ENCODE data around the gene ENPP3.
"Not testable (repeated sequence)": the region's sequence is repeated elsewhere in the genome, so short reads cannot be mapped to it uniquely, and the experiment has no call there.

The ENPP3 gene

DNA sequence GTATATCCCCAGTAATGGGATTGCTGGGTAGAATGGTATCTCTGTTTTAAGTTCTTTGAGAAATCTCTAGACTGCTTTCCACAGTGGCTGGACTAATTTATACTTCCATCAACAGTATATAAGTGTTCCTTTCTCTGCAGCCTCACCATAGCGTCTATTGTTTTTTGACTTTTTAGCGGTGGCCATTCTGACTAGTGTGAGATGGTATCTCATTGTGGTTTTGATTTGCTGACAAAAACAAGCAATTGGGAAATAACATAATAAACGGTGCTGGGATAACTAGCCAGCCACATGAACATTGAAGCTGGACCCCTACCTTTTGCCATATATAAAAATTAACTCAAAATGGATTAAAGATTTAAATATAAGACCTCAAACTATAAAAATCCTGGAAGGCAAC lies 49.9 kb downstream of the ENPP3 start:
- peak; percentile 17 for DNase-seq (ENCODE audit: low read depth)

DNA sequence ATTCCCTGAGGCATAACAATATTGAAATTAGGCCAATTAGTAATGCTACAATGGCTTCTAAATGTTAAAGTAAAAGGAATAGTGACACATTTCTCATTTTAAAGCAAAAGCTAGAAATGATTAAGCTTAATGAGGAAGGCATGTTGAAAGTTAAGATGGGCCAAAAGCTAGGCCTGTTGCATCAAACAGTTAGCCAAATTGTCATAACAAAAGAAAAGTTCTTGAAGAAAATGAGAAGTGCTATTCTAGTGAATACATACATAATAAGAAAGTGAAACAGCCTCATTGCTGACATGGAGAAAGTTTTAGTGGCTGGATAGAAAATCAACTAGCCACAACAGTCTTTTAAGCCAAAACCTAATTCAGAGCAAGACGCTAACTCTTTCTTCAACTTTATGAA lies 51.2 kb downstream of the ENPP3 start:
- no peak for DNase-seq (ENCODE audit: low read depth)

DNA sequence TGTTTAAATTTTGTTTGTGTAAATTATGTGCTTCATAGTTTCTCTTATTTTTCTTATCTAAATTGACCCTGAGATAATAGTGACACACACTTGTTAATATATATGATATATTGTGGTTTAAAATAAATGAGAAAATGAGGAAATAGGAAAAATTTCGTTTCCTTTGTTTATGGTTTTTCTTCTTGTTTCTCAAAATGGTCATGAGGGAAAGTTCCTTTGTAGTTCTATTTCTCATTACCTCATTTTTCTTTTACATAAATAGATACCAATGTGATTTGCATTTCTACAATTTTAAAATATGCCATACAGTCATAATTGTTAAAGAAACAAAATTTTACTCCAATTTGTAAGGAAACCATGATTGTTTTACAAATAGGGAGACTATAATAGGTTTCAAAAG lies 54.9 kb downstream of the ENPP3 start:
- no peak for DNase-seq (ENCODE audit: low read depth)

DNA sequence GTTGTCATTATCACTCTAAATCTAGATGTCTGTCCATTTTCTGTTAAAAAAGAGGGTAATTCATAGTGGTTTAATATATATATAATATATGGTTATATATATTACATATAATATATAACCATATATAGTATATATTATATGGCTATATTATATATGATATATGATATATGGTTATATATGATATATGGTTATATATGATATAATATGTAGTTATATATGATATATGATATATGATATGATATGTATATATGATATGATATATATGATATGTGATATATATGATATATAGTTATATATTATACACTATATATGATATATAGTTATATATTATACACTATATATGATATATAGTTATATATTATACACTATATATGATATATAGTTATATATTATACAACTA lies 55.5 kb downstream of the ENPP3 start:
- DNase-seq (ENCODE audit: low read depth), result no peak

DNA sequence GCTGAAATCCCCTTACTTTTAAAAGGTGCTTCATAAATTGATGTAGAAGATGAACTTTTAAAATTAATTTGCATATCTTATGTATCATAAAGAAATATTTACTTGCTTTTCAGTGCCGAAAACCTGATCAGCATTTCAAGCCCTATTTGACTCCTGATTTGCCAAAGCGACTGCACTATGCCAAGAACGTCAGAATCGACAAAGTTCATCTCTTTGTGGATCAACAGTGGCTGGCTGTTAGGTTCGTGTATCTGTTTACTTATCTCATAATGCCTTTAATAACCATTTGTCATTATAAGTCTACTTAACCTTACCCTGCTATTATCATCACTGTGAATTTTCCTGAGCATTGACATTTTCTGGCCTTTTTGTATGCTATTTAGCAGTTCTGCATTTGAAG lies 56.3 kb downstream of the ENPP3 start:
- no peak for DNase-seq (ENCODE audit: low read depth)

DNA sequence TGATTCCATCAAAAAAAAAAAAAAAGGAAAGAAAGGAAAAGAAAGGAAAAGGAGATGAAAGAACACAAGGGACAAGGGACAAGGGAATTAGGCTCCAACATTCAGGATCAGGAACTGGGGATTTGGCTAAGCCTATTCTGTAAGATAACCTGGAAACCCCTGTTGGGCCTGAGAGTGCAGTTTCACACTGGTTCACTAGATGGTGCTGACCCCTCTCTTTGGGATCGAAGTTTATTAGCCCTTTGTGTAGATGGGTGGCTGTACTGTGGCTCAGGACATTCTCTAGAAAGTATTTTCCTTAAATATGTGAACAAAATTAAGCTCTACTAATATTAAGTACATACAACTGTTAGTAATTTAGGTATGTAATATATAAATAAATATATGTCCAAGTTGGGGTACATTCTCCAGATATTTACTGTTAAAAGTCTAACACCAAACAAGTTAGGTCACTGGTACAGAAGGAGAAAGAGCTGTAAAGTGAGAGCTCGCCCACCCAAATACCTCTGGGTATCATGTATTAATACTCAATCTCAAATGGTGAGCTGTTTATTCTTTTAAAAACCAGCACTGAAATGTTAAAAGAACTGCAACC lies 57.8 kb downstream of the ENPP3 start:
- DNase-seq (ENCODE audit: low read depth), result peak; percentile 58

DNA sequence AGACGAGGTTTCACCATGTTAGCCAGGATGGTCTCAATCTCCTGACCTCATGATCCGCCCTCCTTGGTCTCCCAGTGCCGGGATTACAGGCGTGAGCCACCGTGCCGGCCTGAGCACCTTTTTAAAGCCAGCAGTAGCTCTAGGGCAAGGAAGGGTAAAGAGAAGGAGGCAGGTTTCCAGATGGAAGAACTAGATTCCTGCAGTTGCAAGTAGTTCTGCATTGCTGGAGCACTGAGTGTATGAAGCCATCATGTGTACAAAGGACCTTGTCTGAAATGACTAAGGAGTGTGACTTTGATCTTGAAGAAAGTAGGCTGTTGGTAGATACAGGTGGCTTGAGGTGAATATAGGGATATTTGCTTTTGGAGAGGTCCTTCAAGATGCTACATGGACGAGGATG lies 59.9 kb downstream of the ENPP3 start:
- DNase-seq (ENCODE audit: low read depth), result no peak

DNA sequence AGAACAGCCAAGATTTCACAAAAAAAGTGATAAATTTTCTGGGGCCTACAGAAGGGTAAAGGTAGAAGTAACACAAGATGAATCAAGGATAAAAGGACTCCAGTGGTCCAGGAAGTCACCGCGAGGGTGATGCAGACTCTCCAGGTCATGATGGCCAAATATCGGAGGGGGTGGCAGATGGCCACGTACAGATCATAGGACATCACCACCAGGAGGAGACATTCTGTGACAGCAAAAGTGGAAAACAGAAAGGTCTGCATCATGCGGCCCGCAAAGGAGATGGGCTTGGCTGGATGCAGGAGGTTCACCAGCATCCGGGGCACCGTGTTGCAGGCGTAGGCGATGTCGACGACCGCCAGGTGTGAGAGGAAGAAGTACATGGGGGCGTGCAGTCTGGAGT lies 63.7 kb downstream of the ENPP3 start:
- not testable (repeated sequence) for DNase-seq (ENCODE audit: low read depth)

DNA sequence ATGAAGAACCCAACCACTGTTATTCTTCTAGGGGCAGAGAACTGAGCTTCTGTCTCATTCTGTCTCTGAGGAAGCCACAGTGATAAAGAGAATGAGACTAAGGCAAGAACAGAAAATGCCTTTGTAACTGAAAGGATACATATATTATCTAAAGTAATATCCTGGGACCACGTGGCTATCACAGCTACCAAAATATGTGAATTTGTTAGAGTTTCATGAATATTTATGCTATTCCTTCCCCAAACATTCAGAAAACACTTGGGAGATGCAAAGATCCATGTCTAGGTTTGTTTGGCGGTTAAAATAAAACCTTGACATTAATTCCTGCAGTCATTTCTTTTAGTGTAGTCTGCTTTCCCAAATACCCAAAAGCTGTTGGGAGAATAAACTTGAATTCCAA lies 66.8 kb downstream of the ENPP3 start:
- DNase-seq (ENCODE audit: low read depth), result not testable (repeated sequence)

DNA sequence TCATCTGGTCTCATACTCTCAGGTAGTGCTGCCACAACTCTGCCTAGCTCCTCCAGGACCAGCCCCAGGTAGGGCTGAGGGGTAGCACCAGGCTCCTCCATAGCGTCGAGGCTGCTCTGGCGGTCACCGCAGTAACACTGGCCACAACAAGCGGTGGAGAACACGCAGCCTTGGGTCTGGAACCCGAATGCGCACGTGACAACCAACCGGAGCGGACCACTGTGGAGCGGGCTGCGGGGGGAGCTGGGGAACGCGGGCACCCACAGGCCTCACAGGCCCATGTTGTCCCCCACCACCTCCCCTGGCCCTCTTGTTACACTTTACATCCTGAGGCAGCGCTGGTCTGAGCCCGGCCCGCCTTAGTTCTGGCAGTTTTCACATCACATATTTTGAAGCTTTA lies 73.8 kb downstream of the ENPP3 start, which contains the start of gene CTAGE9:
Gene CTAGE9, minus strand, starts transcription at position 101 of the 400 bp plus-strand sequence. Its CDS starts 0 bp downstream, at position 101.
- not testable (repeated sequence) for DNase-seq (ENCODE audit: low read depth)

DNA sequence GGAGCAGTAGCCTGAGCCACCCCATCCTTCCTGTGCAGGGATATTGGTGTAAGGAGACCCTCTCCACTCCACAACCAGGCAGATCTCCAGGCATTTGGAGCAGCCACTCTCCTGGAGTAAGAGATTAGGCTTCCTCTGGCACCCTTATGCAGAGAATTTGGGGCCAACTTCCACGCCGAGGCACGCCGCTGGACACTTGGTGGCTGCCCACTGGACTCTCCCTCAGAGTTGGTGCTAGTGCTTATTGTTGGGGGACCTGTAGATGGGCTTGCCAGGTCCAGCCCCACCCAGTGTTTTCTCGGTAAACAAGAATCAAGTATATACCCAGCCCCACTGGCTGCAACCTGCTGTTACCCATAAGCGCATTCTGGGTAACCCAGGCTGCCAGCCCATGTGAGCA lies 78.5 kb downstream of the ENPP3 start:
- not testable (repeated sequence) for DNase-seq (ENCODE audit: low read depth)

DNA sequence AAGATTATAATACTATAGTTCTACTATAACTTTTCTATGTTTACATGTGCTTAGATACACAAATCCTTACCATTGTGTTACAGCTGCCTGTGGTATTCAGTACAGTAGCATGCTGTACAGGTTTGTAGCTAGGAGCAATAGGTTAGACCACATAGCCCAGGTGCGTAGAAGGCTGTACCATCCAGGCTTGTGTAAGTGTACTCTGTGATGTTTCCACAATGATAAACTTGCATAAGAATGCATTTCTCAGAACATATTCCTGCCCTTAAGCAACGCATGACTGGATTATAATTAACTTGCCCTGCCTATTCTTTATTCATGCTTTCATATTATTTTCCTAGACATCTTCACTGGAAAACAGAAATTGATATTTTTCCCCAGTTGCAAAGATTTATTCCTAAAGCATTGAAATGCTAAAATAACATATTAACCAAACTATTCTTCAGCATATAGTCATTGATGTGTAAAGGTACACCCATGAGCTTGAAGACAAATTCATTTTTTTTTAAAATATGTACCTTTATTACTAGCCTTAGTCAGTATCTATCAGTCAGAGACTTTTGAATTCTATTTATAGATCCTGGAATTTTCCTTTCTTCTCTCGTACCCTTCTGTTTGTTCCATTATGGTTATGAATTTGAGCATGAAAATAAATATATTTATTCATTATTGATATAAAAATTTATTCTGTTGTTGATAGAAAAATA lies 80.9 kb downstream of the ENPP3 start:
- no peak for DNase-seq (ENCODE audit: low read depth)

DNA sequence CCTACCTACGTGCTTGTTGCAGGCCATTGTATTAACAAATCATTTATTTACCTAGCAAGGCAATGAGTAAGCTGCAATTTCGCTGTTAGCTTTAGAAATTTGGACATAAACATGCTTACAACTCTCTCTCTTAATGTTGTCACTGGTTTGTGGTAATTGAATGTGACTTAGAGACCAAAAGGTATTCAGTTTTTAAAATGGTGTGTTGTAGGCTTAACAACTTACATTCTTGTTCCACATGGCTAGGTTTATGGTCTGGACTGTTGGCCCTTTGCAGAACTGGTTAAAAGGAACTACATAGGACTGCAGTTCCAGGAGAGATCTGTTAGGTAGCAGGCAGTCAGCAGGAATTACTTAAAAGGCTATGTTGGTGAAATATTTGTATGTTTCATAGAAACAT lies 84.1 kb downstream of the ENPP3 start:
- DNase-seq (ENCODE audit: low read depth), result no peak

DNA sequence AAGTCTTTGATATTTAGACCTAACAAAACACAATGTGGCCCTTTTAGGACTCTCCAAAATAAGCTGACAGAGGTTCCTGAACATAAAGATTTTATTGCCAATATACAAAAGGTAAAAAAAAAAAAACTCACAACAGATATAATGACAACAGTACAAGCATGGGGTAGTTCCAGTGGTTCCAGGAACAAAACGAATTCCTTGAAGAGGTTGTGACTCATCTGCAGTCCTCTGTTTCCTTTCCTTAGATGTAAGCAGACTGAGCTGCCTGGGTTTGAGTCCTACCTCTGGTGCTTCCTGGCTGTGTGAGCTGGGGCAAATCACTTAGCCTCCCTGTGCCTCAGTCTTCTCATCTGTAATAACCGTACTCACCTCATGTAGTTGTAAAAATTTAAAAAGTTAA lies 87.0 kb downstream of the ENPP3 start:
- no peak for DNase-seq (ENCODE audit: low read depth)

DNA sequence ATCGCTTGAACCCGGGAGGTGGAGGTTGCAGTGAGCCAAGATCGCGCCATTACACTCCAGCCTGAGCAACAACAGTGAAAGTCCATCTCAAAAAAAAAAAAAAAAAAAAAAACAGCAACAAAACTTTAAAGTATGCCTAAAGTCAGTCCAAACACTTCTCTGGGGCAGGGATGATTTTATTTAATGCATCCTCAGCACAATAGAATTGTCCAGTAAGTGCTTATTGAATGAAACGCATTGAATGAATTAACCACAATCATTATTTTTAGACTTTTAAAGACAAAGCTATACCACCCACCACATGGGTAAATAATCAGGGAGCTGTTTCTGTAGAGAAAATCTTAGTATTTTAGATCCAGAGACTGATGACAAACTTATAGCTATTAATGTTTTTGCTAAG lies 90.4 kb downstream of the ENPP3 start:
- DNase-seq (ENCODE audit: low read depth), result no peak

DNA sequence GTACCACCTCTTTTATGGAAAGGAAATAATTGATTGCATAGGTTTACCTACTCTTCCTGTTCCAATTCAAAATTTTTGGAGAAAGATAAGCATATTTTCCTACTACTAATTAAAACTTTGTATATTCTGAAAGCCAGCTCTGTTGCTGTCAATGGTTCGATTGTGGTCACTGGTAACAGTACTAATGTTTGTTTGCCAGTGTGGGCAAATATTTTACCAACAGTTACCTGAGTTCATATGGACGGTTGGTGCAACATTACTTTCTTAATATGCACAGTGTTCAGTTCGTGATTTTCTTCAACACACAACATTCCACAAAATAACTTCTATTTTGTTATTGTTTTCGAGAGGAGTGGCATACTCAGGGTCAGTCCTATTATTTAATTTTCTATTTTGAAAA lies 90.8 kb downstream of the ENPP3 start:
- DNase-seq (ENCODE audit: low read depth), result no peak

DNA sequence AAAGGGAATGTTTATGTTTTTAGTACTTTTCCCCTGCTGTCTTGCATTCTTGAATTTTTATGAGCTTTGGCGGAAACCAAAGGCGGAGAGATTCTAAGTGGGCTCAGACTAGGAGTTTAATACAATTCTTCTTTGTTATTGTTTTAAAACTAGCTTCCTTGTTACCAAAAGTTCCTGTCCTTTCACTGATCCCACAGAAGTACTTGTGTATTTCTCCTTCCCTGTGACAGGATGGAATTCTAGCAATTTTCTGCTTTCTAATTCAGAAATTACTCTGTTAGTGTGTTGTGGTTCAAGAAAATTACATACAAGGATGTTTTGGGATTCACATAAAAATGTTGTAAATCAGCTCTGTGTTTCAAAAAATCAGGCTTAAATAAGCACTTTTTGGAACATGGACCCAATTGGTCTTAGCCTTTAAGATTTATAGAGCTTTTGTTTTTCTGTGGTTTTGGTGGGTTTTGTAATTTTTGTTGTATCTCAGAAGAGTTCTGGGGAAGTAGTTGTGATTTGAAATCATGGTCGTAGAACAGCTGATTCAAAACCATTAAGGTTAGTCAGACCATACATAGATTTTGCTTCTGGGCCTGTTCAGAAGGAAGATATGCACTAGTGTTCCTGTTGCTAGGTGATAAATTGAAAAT lies 91.3 kb downstream of the ENPP3 start:
- DNase-seq (ENCODE audit: low read depth), result peak; percentile 84

DNA sequence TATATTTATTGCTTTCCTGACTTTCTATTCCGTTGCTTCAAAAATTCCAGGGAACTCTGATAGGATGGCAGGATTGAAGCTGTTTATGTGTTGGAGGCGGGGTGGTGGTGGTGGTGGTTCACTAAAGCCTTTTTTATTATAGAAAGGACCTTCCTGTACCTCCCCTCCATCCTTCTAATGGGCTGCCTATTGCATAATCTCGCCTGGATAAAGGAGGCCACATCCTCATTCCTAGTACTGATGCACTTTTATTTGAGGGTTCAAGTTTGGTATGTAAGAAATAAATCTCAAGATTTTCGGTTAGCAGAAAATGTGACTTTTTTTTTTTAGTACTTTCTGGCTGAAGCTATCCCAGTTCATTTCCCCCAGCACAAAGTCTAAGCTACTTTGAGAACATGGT lies 92.4 kb downstream of the ENPP3 start:
- DNase-seq (ENCODE audit: low read depth), result peak; percentile 73

DNA sequence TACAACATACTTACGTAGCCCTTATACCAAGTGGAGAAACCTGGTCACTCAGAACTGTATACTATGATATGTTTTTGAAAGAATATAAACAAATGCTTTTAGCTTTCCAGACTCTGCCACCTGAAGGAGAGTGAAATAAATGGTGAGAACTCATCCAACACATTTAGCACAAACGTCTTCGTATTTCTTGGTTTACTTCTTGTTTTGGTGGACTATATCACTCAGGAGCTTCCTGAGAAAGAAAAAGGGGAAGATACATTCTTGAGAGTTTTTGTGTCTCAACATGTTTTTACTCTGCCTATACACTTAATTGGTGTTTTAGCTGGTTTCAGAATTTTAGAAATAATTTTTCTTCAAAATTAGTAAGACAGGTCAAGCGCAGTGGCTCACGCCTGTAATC lies 93.2 kb downstream of the ENPP3 start:
- DNase-seq (ENCODE audit: low read depth), result no peak

DNA sequence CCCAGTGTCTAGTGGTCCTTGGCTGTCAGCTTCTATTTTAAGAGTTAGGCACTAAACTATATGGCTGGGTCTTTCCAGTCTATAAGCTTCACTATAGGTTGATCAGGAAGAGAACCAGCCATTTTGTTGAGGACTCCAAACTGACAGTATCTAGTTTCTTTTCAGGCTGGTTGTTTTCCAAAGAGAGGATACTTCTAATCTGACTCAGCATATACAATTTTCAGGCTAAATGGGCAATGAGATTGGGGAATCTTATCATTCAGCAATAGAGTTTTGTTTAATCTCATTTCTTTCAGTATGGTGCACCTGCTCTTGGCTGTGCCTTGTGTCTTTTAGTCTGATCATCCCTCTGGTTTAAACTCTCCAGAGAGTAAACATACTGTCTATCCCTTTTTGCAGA lies 94.1 kb downstream of the ENPP3 start:
- no peak for DNase-seq (ENCODE audit: low read depth)

DNA sequence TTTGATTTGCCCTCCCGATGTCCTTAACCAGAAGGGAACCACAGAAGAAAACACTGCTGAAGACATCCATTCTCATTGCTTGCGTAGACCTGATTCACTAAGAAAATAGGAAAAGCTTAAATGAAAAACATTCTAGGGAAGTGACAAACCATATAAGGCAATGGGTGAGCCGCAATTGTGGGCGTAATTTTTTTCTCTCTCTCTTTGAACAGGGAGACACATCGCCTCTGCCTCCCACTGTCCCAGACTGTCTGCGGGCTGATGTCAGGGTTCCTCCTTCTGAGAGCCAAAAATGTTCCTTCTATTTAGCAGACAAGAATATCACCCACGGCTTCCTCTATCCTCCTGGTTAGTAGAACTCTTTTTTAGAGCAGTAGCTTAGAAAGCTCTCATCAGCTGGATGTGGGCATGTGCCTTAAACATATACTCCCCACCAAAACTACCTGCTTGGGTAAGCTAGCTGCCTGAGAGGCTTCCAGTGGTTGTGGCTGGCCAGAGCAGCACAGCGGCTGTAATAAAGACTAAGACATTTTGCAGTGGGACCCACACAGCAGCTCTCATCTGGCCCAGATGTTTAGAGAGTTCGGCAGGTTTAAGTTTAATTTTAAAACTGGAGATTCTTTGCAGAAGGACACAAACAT lies 96.4 kb downstream of the ENPP3 start:
- peak; percentile 45 for DNase-seq (ENCODE audit: low read depth)

DNA sequence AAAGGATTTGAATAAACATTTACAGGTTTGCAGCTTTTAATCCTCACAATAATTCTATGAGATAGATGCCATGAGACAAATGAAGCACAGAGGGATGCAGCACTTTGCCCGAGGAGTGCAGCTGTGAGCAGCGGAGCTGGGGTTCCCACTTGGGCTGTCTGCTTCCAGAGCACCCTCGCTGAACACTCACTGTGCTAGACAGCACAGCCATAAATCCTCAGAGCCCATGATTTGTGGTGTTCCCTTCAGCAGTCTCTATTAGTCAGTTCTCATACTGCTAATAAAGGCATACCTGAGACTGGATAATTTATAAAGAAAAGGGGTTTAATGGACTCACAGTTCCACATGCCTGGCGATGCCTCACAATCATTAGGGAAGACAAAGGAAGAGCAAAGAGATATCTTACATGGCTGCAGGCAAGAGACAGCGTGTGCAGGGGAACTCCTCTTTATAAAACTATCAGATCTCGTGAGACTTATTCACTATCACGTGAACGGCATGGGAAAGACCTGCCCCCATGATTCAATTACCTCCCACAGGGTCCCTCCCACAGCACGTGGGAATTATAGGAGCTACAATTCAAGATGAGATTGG lies 99.0 kb downstream of the ENPP3 start:
- peak; percentile 61 for DNase-seq (ENCODE audit: low read depth)

DNA sequence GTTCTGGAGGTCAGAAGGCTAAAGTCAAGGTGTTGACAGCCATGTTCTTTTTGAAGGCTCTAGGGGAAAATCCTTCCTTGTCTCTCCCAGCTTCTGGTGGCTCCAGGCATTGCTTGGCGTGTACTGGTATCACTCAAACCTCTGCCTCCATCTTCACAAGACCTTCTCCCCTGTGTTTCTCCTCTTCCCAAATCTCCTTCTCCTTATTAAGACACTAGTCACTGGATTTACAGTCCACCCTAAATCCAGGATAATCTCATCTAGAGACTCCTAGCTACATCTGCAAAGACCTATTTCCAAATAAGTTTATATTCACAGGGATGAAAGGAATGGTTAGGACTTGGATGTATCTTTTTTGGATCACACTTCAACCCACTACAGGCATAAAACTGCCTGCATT lies 99.7 kb downstream of the ENPP3 start:
- no peak for DNase-seq (ENCODE audit: low read depth)

Measured in amniotic epithelial cell (primary cell).